Measurements from ENCODE around the gene UMODL1.

GRCh38 chr21:42111811-42112210, 40.7 kb downstream of the UMODL1 start:
- TF ChIP-seq CTCF (IDR thresholded peaks at IDR 0.05) (no peak), POLR2A (IDR thresholded peaks at IDR 0.05) (no peak)

Data from adrenal gland (tissue), 5 donors.